Endothelial cell of umbilical vein (primary cell): Measurements from ENCODE around the gene RCOR2. TPM values are rescaled to one million over a fixed set of nuclear protein-coding genes. Genes with fewer than 3 reads are reported as not detected.

Experiments
- BruUV-seq: library from RNA; stranded (reverse); fragments of 400-500 nt; replicated peaks from 2 replicates; lab custom pipeline; 2021; lab: Mats Ljungman, UMichigan
- CTCF ChIA-PET: fragments of 300-600, 350-600 bp; sonication (Branson Sonifier 250); formaldehyde crosslinking; loops from one replicate; lab custom pipeline; 2021; ENCODE audit warnings: antibody characterized with exemption, inconsistent platforms; lab: Charles Lee
- POLR2A ChIA-PET: fragments of 300-600, 350-600 bp; sonication (Branson Sonifier 250); formaldehyde crosslinking; loops from one replicate; lab custom pipeline; 2021; ENCODE audit warnings: antibody characterized with exemption, inconsistent platforms; lab: Charles Lee
- DNase-seq: peaks from one replicate; pipeline ENCODE4 v3.0.0-alpha.2; 2011; ENCODE audit warnings: low read depth, low spot score
- FAIRE-seq: peaks from 2 replicates; lab custom pipeline; 2011; peaks lifted over from hg19 to GRCh38; lab: Jason Lieb, UNC
- H2AFZ ChIP-seq: 2 replicates; pipeline ENCODE4 v1.6.0; 2012; ENCODE audit warnings: low read depth, low read length, control low read depth, inconsistent platforms
- H3K27ac ChIP-seq: 2 replicates; pipeline ENCODE4 v1.5.1; 2011; ENCODE audit warnings: low read depth, mild to moderate bottlenecking, control low read depth, low read length, moderate library complexity; ENCODE audit not compliant: insufficient read depth
- H3K27me3 ChIP-seq, 2 experiments: 2 replicates each; pipeline versions ENCODE4 v1.6.0 to v1.6.1; 2011; ENCODE audit warnings: low read length in 2 of 2, mixed read lengths in 1 of 2; ENCODE audit not compliant: control insufficient read depth in 2 of 2, insufficient read depth in 2 of 2
- H3K36me3 ChIP-seq, 2 experiments: 2 replicates in 1 of 2; 3 replicates in 1 of 2; pipeline ENCODE4 v1.5.1; 2011; ENCODE audit warnings: low read length in 2 of 2, mild to moderate bottlenecking in 1 of 2, moderate library complexity in 1 of 2; ENCODE audit not compliant: control insufficient read depth in 2 of 2, insufficient read depth in 2 of 2; ENCODE audit errors: extremely low read depth in 1 of 2
- H3K4me1 ChIP-seq: 3 replicates; pipeline ENCODE4 v1.5.1; 2011; ENCODE audit warnings: mild to moderate bottlenecking, low read length; ENCODE audit not compliant: control insufficient read depth, insufficient read depth; ENCODE audit errors: extremely low read depth
- H3K4me2 ChIP-seq: 2 replicates; pipeline ENCODE4 v1.6.1; 2011; ENCODE audit warnings: low read length, control low read depth, mixed read lengths; ENCODE audit not compliant: insufficient read depth
- H3K4me3 ChIP-seq, 3 experiments: fragments of 200-600 bp in 1 of 3; sonication (generic), shearing (Covaris generic) in 1 of 3; replicated peaks in 1 of 3; 2 replicates each; pipeline ENCODE4 v1.5.1; 2011 to 2016; ENCODE audit warnings: control low read depth in 3 of 3, low read length in 3 of 3, mild to moderate bottlenecking in 2 of 3, inconsistent platforms in 1 of 3, low read depth in 1 of 3, moderate library complexity in 1 of 3; ENCODE audit not compliant: insufficient read depth in 1 of 3
- H3K79me2 ChIP-seq: 2 replicates; pipeline ENCODE4 v1.6.0; 2012; ENCODE audit warnings: low read length, inconsistent platforms; ENCODE audit not compliant: control insufficient read depth, insufficient read depth
- H3K9ac ChIP-seq: replicated peaks from 2 replicates; pipeline ENCODE3; 2011; ENCODE audit warnings: low read length, control low read depth; ENCODE audit not compliant: insufficient read depth; ENCODE audit errors: extremely low read depth
- H3K9me1 ChIP-seq: replicated peaks from 3 replicates; pipeline ENCODE4 v1.6.0; 2011; ENCODE audit warnings: mild to moderate bottlenecking, low read length; ENCODE audit not compliant: control insufficient read depth, insufficient read depth; ENCODE audit errors: extremely low read depth
- H3K9me3 ChIP-seq: replicated peaks from 2 replicates; pipeline ENCODE4 v1.5.1; 2012; ENCODE audit warnings: low read length, inconsistent platforms; ENCODE audit not compliant: control insufficient read depth, insufficient read depth
- H4K20me1 ChIP-seq: replicated peaks from 2 replicates; pipeline ENCODE3; 2011; ENCODE audit warnings: mild to moderate bottlenecking, low read length; ENCODE audit not compliant: control insufficient read depth, insufficient read depth; ENCODE audit errors: extremely low read depth
- CTCF ChIP-seq, 2 donors: IDR thresholded peaks; 1 replicate in 1 of 2; 2 replicates in 1 of 2; pipeline ENCODE4 v1.5.1; 2011; ENCODE audit warnings: low read length in 2 of 2, mild to moderate bottlenecking in 2 of 2, moderate library complexity in 2 of 2, control low read depth in 1 of 2, inconsistent platforms in 1 of 2, low read depth in 1 of 2; ENCODE audit not compliant: insufficient read depth in 1 of 2; ENCODE audit errors: extremely low read depth in 1 of 2
- EZH2 ChIP-seq: IDR thresholded peaks from 2 replicates; pipeline ENCODE4 v1.6.1; 2012; ENCODE audit warnings: borderline replicate concordance, low read depth, mild to moderate bottlenecking, moderate library complexity, low read length, inconsistent platforms; ENCODE audit not compliant: severe bottlenecking
- FOS ChIP-seq: IDR thresholded peaks from 2 replicates; pipeline ENCODE4 v1.6.1; 2011; ENCODE audit warnings: mild to moderate bottlenecking, low read length, moderate library complexity, borderline replicate concordance; ENCODE audit not compliant: insufficient read depth
- GATA2 ChIP-seq: IDR thresholded peaks from 2 replicates; pipeline ENCODE4 v1.7.0; 2011; ENCODE audit warnings: low read depth, mild to moderate bottlenecking, moderate library complexity, mixed read lengths, low read length; ENCODE audit not compliant: insufficient read length, insufficient read depth
- JUN ChIP-seq: IDR thresholded peaks from 2 replicates; pipeline ENCODE4 v1.6.1; 2011; ENCODE audit warnings: borderline replicate concordance, low read depth; ENCODE audit not compliant: insufficient read length, insufficient read depth
- MAX ChIP-seq: IDR thresholded peaks from 2 replicates; pipeline ENCODE4 v1.6.1; 2011; ENCODE audit not compliant: insufficient read depth, insufficient read length
- MYC ChIP-seq: IDR thresholded peaks from one replicate; pipeline ENCODE4 v1.6.1; 2011; ENCODE audit warnings: mild to moderate bottlenecking, low read depth, low read length
- POLR2A ChIP-seq: IDR thresholded peaks from 2 replicates; pipeline ENCODE4 v1.6.1; 2012; ENCODE audit warnings: low read depth, mild to moderate bottlenecking, control low read depth, low read length
- POLR2AphosphoS5 ChIP-seq: IDR thresholded peaks from 2 replicates; pipeline ENCODE4 v1.6.1; 2012; ENCODE audit warnings: low read depth, mild to moderate bottlenecking, control low read depth, low read length, moderate library complexity; ENCODE audit not compliant: insufficient read depth
- dilution Hi-C: fragments of 300-500 bp; cut with MboI; formaldehyde crosslinking; loops from one replicate; pipeline ENCODE4 v1.15.0; 2019; ENCODE audit warnings: low sequenced_read_pairs; ENCODE audit not compliant: extremely low pct_ligation_motif_present
- intact Hi-C: fragments of 100-400 bp; cut with micrococcal nuclease; formaldehyde crosslinking; loops from one replicate; pipeline ENCODE4 v1.10.0; 2022
- polyA plus RNA-seq, 4 experiments: library from polyadenylated mRNA; depleted of rRNA in 3 of 4; stranded (reverse) in 3 of 4; unstranded in 1 of 4; fragments of >200 nt; gene quantifications; 2 replicates each; pipeline versions ENCODE4 v1.2.1 to v1.2.3, GENCODE V29; 2011 to 2012; ENCODE audit warnings: missing spikeins in 1 of 4
- total RNA-seq: library from RNA; stranded (reverse); gene quantifications from 2 replicates; pipeline ENCODE4 v1.2.3, GENCODE V29; 2021

RCOR2 gene
- total and polyA plus RNA-seq, 2 donors (not counting 3 experiments of a cell fraction or from before 2014, with no cell fraction given) = 0.13 to 0.63 TPM

- Histone ChIP-seq H3K36me3 (peaks cover 6 to 60% of the 10 kb centered on the region in 2 experiments), H3K9me3 (no peaks in the 10 kb centered on the region), H3K27me3 (no peaks in the 10 kb centered on the region), H3K4me2 (no peak overlapping the region), H3K9ac (no peak overlapping the region), H4K20me1 (no peaks in the 10 kb centered on the region), H2AFZ (no peak overlapping the region), H3K27ac (no peak overlapping the region), H3K4me1 (no peaks in the 10 kb centered on the region), H3K4me3 (no peak overlapping the region), H3K79me2 (no peaks in the 10 kb centered on the region), H3K9me1 (no peaks in the 10 kb centered on the region)
- FAIRE-seq (no peak), DNase-seq (no peak)
- CTCF ChIA-PET = no interaction called here
- POLR2A ChIA-PET = interaction anchor here (0.7 kb wide), 1 partner anchor 38 kb away, joined by 3 read pairs; no protein-coding TSS in a partner anchor
- dilution Hi-C loops (no loop called here), intact Hi-C loops (no loop called here)
- TF ChIP-seq POLR2AphosphoS5 (no peak), JUN (no peak), FOS (no peak), MAX (no peak), MYC (no peak), CTCF (IDR thresholded peaks at IDR 0.05; ENCODE audit: extremely low read depth in 1 of 2, insufficient read depth in 1 of 2, low read depth in 1 of 2, low read length in 2 of 2) (no peak), GATA2 (no peak), POLR2A (no peak), EZH2 (no peak)
- no TSS peak for BruUV-seq
Observed at GRCh38 chr11:63905179-63905578, 11.8 kb downstream of the RCOR2 start.
